HepG2 (cell line): Measurements from ENCODE around the gene INHBE. TPM values are rescaled to one million over a fixed set of nuclear protein-coding genes. Genes with fewer than 3 reads are reported as not detected.
A peak's percentile ranks its signal among the peaks of the same experiment; 100 is the strongest.

ENCODE experiments used
- ARID5B ChIP-seq: IDR thresholded peaks from 2 replicates; pipeline ENCODE4 v1.4.0; 2020; ENCODE audit warnings: mild to moderate bottlenecking, missing genetic modification reagents
- ARNTL ChIP-seq: sonication (generic); formaldehyde crosslinking; IDR thresholded peaks from 2 replicates; pipeline ENCODE4 v1.4.0; 2020; ENCODE audit warnings: mild to moderate bottlenecking, missing genetic modification reagents
- ASH2L ChIP-seq: fragments of 300-600, 200-600 bp; sonication (generic); IDR thresholded peaks from 2 replicates; pipeline ENCODE4 v1.7.0; 2017; ENCODE audit warnings: low read depth, mild to moderate bottlenecking, moderate library complexity, mixed read lengths, low read length; ENCODE audit not compliant: insufficient read length
- BRD4 ChIP-seq: sonication (generic); formaldehyde crosslinking; IDR thresholded peaks from 2 replicates; pipeline ENCODE4 v1.4.0; 2020; ENCODE audit warnings: missing genetic modification reagents
- BRF2 ChIP-seq: sonication (generic); formaldehyde crosslinking; IDR thresholded peaks from 2 replicates; pipeline ENCODE4 v1.8.1; 2022; ENCODE audit warnings: mild to moderate bottlenecking, missing genetic modification reagents
- DNMT3B ChIP-seq: conservative IDR thresholded peaks from 2 replicates; pipeline ENCODE4 v1.6.1; 2016; ENCODE audit warnings: missing biosample characterization, control low read depth
- EEA1 ChIP-seq: sonication (generic); formaldehyde crosslinking; IDR thresholded peaks from 2 replicates; pipeline ENCODE4 v1.5.1; 2020; ENCODE audit warnings: mild to moderate bottlenecking, missing genetic modification reagents, borderline replicate concordance
- IKZF4 ChIP-seq: sonication (generic); formaldehyde crosslinking; IDR thresholded peaks from 2 replicates; pipeline ENCODE4 v1.5.1; 2020; ENCODE audit warnings: borderline replicate concordance, mild to moderate bottlenecking, low read depth, missing genetic modification reagents; ENCODE audit errors: not compliant biosample characterization
- NFE2L2 ChIP-seq: fragments of 150-350 bp; IDR thresholded peaks from 2 replicates; pipeline ENCODE4 v1.6.1; 2014; ENCODE audit warnings: low read length
- NFRKB ChIP-seq: fragments of 450-650 bp; IDR thresholded peaks from 2 replicates; pipeline ENCODE4 v1.6.1; 2017
- SMAD1 ChIP-seq: sonication (generic); formaldehyde crosslinking; IDR thresholded peaks from 2 replicates; pipeline ENCODE4 v1.4.0; 2020; ENCODE audit warnings: missing genetic modification reagents, low read depth, mild to moderate bottlenecking, borderline replicate concordance
- SYNCRIP ChIP-seq: fragments of 200-400 bp; formaldehyde crosslinking; IDR thresholded peaks from 2 replicates; pipeline ENCODE4 v1.6.1; 2018; ENCODE audit warnings: mild to moderate bottlenecking, low read depth, low read length; ENCODE audit not compliant: insufficient read depth
- TFDP2 ChIP-seq: sonication (generic); formaldehyde crosslinking; IDR thresholded peaks from 2 replicates; pipeline ENCODE4 v1.4.0; 2020; ENCODE audit warnings: missing genetic modification reagents
- ZBTB38 ChIP-seq: sonication (generic); formaldehyde crosslinking; IDR thresholded peaks from 2 replicates; pipeline ENCODE4 v1.5.1; 2020; ENCODE audit warnings: mild to moderate bottlenecking, missing genetic modification reagents
- ZBTB42 ChIP-seq: sonication (generic); formaldehyde crosslinking; IDR thresholded peaks from 2 replicates; pipeline ENCODE4 v1.5.0; 2020; ENCODE audit warnings: mild to moderate bottlenecking, missing genetic modification reagents
- ZNF180 ChIP-seq: sonication (generic); formaldehyde crosslinking; IDR thresholded peaks from 2 replicates; pipeline ENCODE4 v1.4.0; 2020; ENCODE audit warnings: low read depth, missing genetic modification reagents, borderline replicate concordance
- ZNF280B ChIP-seq: sonication (generic); formaldehyde crosslinking; IDR thresholded peaks from 2 replicates; pipeline ENCODE4 v1.5.0; 2020; ENCODE audit warnings: missing genetic modification reagents, mild to moderate bottlenecking, borderline replicate concordance
- ZNF329 ChIP-seq: sonication (generic); formaldehyde crosslinking; IDR thresholded peaks from 2 replicates; pipeline ENCODE4 v1.9.0; 2021; ENCODE audit warnings: low read depth, mild to moderate bottlenecking, missing genetic modification reagents
- ZNF557 ChIP-seq: sonication (generic); formaldehyde crosslinking; IDR thresholded peaks from 2 replicates; pipeline ENCODE4 v1.4.0; 2020; ENCODE audit warnings: missing genetic modification reagents
- ZNF589 ChIP-seq: sonication (generic); formaldehyde crosslinking; conservative IDR thresholded peaks from 2 replicates; pipeline ENCODE4 v1.8.0; 2022; ENCODE audit warnings: mild to moderate bottlenecking, moderate library complexity, missing genetic modification reagents
- ZNF644 ChIP-seq: IDR thresholded peaks from 2 replicates; pipeline ENCODE4 v1.6.1; 2016; ENCODE audit warnings: low read depth
- ZNF850 ChIP-seq: sonication (generic); formaldehyde crosslinking; conservative IDR thresholded peaks from 2 replicates; pipeline ENCODE4 v1.9.0; 2021; ENCODE audit warnings: mild to moderate bottlenecking, missing genetic modification reagents
- polyA plus RNA-seq, 8 experiments: library from polyadenylated mRNA; depleted of rRNA in 3 of 8; stranded (reverse) in 7 of 8; unstranded in 1 of 8; fragments of >200 nt; fragmentation: Illumina TruSeq in 4 of 8; extraction: Trizol in 4 of 8; gene quantifications; 2 replicates each; pipeline versions ENCODE4 v1.2.1 to v1.2.3, GENCODE V29; 2011 to 2016; ENCODE audit warnings: low read depth in 4 of 8, missing spikeins in 1 of 8, mixed read lengths in 1 of 8; ENCODE audit not compliant: insufficient read depth in 1 of 8
- total RNA-seq, 5 experiments: library from RNA; depleted of rRNA; stranded (reverse); fragments of >200 nt; fragmentation: Illumina TruSeq; extraction: Trizol; gene quantifications; 2 replicates each; pipeline ENCODE4 v1.2.3, GENCODE V29; 2016; ENCODE audit warnings: low read depth in 1 of 5

Gene INHBE
- total and polyA plus RNA-seq, 2 of the 13 experiments (the other 11 are each of a cell fraction or from before 2014, with no cell fraction given) = 17.0 to 32.0 TPM

GRCh38 chr12:57459055-57459749 lies 4.1 kb downstream of the INHBE start (continued):
- no peak for TF ChIP-seq ZNF557
- no peak for TF ChIP-seq ZNF644 (CRISPR knock-in tag)
- TF ChIP-seq BRF2 (CRISPR knock-in tag) = no peak
- TF ChIP-seq BRD4 (CRISPR knock-in tag) = no peak
- no peak for TF ChIP-seq ZBTB38 (CRISPR knock-in tag)
- no peak for TF ChIP-seq NFE2L2
- TF ChIP-seq EEA1 (CRISPR knock-in tag) = no peak
- no peak for TF ChIP-seq SYNCRIP
- TF ChIP-seq ZNF329 (CRISPR knock-in tag) = no peak
- peak; percentile 85; the same call in 1 of the 2 replicates for TF ChIP-seq SMAD1 (CRISPR knock-in tag)
- TF ChIP-seq ZNF850 (CRISPR knock-in tag) = no peak
- TF ChIP-seq ZNF280B (CRISPR knock-in tag) = no peak
- no peak for TF ChIP-seq ZNF589 (CRISPR knock-in tag)
- peak; percentile 77 for TF ChIP-seq ASH2L
- TF ChIP-seq NFRKB = no peak
- TF ChIP-seq ARID5B (CRISPR knock-in tag) = no peak
- TF ChIP-seq ARNTL (CRISPR knock-in tag) = no peak
- no peak for TF ChIP-seq DNMT3B (CRISPR knock-in tag)
- 0 out of 2 replicates have a peak, but pooled peaks have one; percentile 52 for TF ChIP-seq ZBTB42
- no peak for TF ChIP-seq ZNF180 (CRISPR knock-in tag)
- no peak; the same call in 1 of the 2 replicates for TF ChIP-seq TFDP2 (CRISPR knock-in tag)
- TF ChIP-seq IKZF4 (CRISPR knock-in tag) = no peak
